ENCODE data around the gene PRDX2.

- no peak for TF ChIP-seq CTCF (IDR thresholded peaks at IDR 0.05; ENCODE audit: low read length)
- TF ChIP-seq EZH2 (IDR thresholded peaks at IDR 0.05; ENCODE audit: borderline replicate concordance, low read length): no peak
Observed at GRCh38 chr19:12797141-12797587, 4.4 kb downstream of the PRDX2 start.

Data from OCI-LY1 (cell line).